ENCODE data around the gene A1CF. TPM values are rescaled to one million over a fixed set of nuclear protein-coding genes. Genes with fewer than 3 reads are reported as not detected.

The A1CF gene
- total RNA-seq, 1 experiment from 2014 or later: not detected

DNA sequence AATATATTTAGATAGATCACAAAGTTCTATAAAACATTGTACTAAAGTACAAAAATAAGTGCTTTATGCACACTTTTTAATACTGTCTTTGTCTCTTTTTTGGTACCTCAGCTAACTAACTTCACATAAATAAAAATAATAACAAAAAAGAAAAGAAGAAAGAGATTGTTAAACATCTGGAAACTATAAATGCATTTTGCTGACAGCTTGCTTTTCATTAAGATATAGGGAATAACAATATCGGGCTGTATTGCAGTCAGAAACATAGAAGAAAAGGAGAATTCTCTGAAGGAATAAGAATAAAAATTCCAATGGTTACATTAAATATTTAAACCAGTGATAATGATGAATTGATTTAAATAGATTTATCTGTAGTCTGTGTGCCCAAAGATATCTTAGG lies 85.8 kb downstream of the A1CF start:
- H3K36me3 Mint-ChIP-seq (ENCODE audit: insufficient read depth, unreplicated experiment): no peaks in the 10 kb centered on the region
- H3K27me3 Mint-ChIP-seq (ENCODE audit: unreplicated experiment): no peaks in the 10 kb centered on the region
- CTCF ChIA-PET: no interaction called here
- TF ChIP-seq, protein P1, sequence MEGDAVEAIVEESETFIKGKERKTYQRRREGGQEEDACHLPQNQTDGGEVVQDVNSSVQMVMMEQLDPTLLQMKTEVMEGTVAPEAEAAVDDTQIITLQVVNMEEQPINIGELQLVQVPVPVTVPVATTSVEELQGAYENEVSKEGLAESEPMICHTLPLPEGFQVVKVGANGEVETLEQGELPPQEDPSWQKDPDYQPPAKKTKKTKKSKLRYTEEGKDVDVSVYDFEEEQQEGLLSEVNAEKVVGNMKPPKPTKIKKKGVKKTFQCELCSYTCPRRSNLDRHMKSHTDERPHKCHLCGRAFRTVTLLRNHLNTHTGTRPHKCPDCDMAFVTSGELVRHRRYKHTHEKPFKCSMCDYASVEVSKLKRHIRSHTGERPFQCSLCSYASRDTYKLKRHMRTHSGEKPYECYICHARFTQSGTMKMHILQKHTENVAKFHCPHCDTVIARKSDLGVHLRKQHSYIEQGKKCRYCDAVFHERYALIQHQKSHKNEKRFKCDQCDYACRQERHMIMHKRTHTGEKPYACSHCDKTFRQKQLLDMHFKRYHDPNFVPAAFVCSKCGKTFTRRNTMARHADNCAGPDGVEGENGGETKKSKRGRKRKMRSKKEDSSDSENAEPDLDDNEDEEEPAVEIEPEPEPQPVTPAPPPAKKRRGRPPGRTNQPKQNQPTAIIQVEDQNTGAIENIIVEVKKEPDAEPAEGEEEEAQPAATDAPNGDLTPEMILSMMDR (IDR thresholded peaks at IDR 0.05; ENCODE audit: unreplicated experiment): no peak
- intact Hi-C loops (cut with micrococcal nuclease; ENCODE audit: unreplicated experiment): loop anchor here (10.0 kb wide), 1 partner anchor 195 kb away; no protein-coding TSS in a partner anchor
- H3K27ac Mint-ChIP-seq (ENCODE audit: unreplicated experiment): no peak overlapping the region
- peaks cover 5% of the 10 kb centered on the region for H3K4me1 Mint-ChIP-seq (ENCODE audit: low read depth, unreplicated experiment)
- DNase-seq: no peak
- H3K4me3 Mint-ChIP-seq (ENCODE audit: low read depth, unreplicated experiment): no peak overlapping the region
- BruUV-seq (replicated peaks): no TSS peak
- H3K9me3 Mint-ChIP-seq (ENCODE audit: low read depth, unreplicated experiment): no peaks in the 10 kb centered on the region

DNA sequence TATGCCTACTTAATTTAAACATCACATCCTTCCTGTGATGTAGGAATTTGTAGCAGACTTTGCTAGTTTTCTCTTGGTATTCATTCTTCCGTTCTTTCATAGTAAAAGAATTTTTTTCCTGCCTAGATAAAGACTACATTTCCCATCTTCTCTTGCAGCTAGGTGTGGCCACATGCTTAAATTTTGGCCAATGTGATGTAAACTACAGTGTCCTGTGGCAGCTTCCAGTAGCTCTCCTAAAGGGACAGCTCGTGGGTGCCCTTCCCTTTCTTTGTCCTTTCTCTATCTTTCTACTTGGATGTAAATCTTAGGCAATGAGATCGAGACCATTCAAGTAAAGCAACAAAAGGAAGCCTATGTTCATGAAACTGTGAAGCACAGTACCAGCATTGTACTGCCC lies 87.1 kb downstream of the A1CF start:
- DNase-seq: no peak
- intact Hi-C loops (cut with micrococcal nuclease; ENCODE audit: unreplicated experiment): loop anchor here (10.0 kb wide), 1 partner anchor 197 kb away; no protein-coding TSS in a partner anchor
- Mint-ChIP-seq H3K4me3 (ENCODE audit: low read depth, unreplicated experiment) (no peak overlapping the region), H3K27me3 (ENCODE audit: unreplicated experiment) (no peaks in the 10 kb centered on the region), H3K9me3 (ENCODE audit: low read depth, unreplicated experiment) (no peaks in the 10 kb centered on the region), H3K36me3 (ENCODE audit: insufficient read depth, unreplicated experiment) (no peaks in the 10 kb centered on the region), H3K27ac (ENCODE audit: unreplicated experiment) (no peak overlapping the region), H3K4me1 (ENCODE audit: low read depth, unreplicated experiment) (peaks cover 5% of the 10 kb centered on the region)
- no TSS peak for BruUV-seq (replicated peaks)
- TF ChIP-seq, protein P1 (IDR thresholded peaks at IDR 0.05; ENCODE audit: unreplicated experiment): no peak
- CTCF ChIA-PET: no interaction called here

DNA sequence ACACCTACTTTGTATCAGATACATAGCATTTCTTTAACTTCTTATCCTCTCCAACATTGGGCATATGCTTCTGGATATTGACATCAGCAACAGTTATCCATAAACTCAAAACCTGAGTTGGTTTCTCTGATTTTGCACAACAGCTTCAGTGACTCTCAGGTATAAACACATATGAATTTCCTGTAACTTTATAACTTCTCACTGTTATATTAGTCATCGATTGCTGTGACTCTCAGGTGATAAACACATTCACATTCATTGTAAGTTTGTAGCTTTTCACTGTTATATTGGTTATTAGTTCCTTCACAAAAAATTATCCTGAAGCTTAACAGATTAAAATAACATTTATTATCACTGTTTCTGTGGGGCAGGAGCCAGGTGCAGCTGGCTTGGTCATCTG lies 88.7 kb downstream of the A1CF start:
- H3K36me3 Mint-ChIP-seq (ENCODE audit: insufficient read depth, unreplicated experiment): no peaks in the 10 kb centered on the region
- H3K4me1 Mint-ChIP-seq (ENCODE audit: low read depth, unreplicated experiment): peaks cover 5% of the 10 kb centered on the region
- no TSS peak for BruUV-seq (replicated peaks)
- intact Hi-C loops (cut with micrococcal nuclease; ENCODE audit: unreplicated experiment): loop anchor here (10.0 kb wide), 1 partner anchor 198 kb away; no protein-coding TSS in a partner anchor
- CTCF ChIA-PET: no interaction called here
- no peak for DNase-seq
- no peak overlapping the region for H3K4me3 Mint-ChIP-seq (ENCODE audit: low read depth, unreplicated experiment)
- no peak overlapping the region for H3K27ac Mint-ChIP-seq (ENCODE audit: unreplicated experiment)
- no peaks in the 10 kb centered on the region for H3K9me3 Mint-ChIP-seq (ENCODE audit: low read depth, unreplicated experiment)
- TF ChIP-seq, protein P1 (IDR thresholded peaks at IDR 0.05; ENCODE audit: unreplicated experiment): no peak
- H3K27me3 Mint-ChIP-seq (ENCODE audit: unreplicated experiment): no peaks in the 10 kb centered on the region

DNA sequence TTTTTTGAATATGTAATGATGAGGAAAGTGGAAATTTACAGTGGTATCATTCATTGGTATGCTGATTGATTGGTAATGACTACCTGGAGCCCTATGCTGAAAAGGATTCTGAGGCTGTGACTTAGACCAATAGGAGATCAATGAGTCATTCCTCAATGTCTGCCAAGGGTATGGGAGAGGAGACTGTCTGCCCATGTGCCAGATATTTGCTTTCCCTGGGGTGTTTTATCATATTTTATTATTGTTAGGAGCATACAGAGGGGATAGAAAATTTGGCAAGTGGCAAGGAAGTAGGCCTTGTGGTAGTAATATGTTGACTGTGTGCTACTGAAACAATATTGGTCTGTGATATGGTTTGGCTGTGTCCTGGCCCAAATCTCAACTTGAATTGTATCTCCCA lies 90.9 kb downstream of the A1CF start:
- H3K36me3 Mint-ChIP-seq (ENCODE audit: insufficient read depth, unreplicated experiment): no peaks in the 10 kb centered on the region

More for the DNA sequence above, 90.9 kb downstream of the A1CF start:
- H3K27ac Mint-ChIP-seq (ENCODE audit: unreplicated experiment): no peak overlapping the region
- CTCF ChIA-PET: no interaction called here
- intact Hi-C loops (cut with micrococcal nuclease; ENCODE audit: unreplicated experiment): loop anchor here (10.0 kb wide), 1 partner anchor 200 kb away; no protein-coding TSS in a partner anchor
- no peaks in the 10 kb centered on the region for H3K9me3 Mint-ChIP-seq (ENCODE audit: low read depth, unreplicated experiment)
- no peaks in the 10 kb centered on the region for H3K27me3 Mint-ChIP-seq (ENCODE audit: unreplicated experiment)
- TF ChIP-seq, protein P1 (IDR thresholded peaks at IDR 0.05; ENCODE audit: unreplicated experiment): no peak
- H3K4me3 Mint-ChIP-seq (ENCODE audit: low read depth, unreplicated experiment): no peak overlapping the region
- no peak for DNase-seq
- peaks cover 5% of the 10 kb centered on the region for H3K4me1 Mint-ChIP-seq (ENCODE audit: low read depth, unreplicated experiment)
- BruUV-seq (replicated peaks): no TSS peak

Data from Calu3 (cell line).